GM10248 (cell line): ENCODE measurements around the gene ALG5.

Experiments used
- CTCF ChIA-PET: fragments of 300-600 bp; sonication (Branson Sonifier 250); formaldehyde crosslinking; extraction: SDS; loops from one replicate; lab custom pipeline; 2021; ENCODE audit warnings: antibody characterized with exemption; lab: Yijun Ruan, JAX
- POLR2A ChIA-PET: fragments of 350-650 bp; sonication (Branson Sonifier 250); formaldehyde crosslinking; extraction: SDS; loops from one replicate; lab custom pipeline; 2020; ENCODE audit warnings: antibody characterized with exemption; lab: Yijun Ruan, JAX
- DNase-seq: peaks from one replicate; pipeline ENCODE4 v3.0.0; 2012; ENCODE audit errors: extremely low spot score
- TF ChIP-seq, protein P1 (sequence below): IDR thresholded peaks from 2 replicates; pipeline ENCODE4 v1.5.1; 2012; ENCODE audit warnings: mild to moderate bottlenecking, low read depth; ENCODE audit errors: extremely low read depth, missing control alignments, control extremely low read depth

The ALG5 gene

DNA sequence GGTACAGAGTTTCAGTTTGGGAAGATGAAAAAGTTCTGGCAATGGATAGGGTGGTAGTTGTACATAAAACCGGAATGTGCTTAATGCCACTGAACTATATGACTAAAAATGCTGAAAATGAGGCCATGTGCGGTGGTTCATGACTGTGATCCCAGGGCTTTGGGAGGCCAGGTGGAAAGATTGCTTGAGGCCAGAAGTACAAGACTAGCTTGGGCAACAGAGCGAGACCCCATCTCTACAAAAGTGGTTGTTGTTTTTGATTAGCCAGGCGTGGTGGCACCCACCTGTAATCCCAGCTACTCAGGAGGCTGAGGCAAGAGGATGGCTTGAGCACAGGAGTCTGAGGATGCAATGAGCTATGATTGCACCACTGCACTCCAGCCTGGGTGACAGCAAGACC lies 91.9 kb downstream of the ALG5 start:
- TF ChIP-seq, protein P1, sequence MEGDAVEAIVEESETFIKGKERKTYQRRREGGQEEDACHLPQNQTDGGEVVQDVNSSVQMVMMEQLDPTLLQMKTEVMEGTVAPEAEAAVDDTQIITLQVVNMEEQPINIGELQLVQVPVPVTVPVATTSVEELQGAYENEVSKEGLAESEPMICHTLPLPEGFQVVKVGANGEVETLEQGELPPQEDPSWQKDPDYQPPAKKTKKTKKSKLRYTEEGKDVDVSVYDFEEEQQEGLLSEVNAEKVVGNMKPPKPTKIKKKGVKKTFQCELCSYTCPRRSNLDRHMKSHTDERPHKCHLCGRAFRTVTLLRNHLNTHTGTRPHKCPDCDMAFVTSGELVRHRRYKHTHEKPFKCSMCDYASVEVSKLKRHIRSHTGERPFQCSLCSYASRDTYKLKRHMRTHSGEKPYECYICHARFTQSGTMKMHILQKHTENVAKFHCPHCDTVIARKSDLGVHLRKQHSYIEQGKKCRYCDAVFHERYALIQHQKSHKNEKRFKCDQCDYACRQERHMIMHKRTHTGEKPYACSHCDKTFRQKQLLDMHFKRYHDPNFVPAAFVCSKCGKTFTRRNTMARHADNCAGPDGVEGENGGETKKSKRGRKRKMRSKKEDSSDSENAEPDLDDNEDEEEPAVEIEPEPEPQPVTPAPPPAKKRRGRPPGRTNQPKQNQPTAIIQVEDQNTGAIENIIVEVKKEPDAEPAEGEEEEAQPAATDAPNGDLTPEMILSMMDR = no peak
- CTCF ChIA-PET = no interaction called here
- POLR2A ChIA-PET = no interaction called here
- no peak for DNase-seq

DNA sequence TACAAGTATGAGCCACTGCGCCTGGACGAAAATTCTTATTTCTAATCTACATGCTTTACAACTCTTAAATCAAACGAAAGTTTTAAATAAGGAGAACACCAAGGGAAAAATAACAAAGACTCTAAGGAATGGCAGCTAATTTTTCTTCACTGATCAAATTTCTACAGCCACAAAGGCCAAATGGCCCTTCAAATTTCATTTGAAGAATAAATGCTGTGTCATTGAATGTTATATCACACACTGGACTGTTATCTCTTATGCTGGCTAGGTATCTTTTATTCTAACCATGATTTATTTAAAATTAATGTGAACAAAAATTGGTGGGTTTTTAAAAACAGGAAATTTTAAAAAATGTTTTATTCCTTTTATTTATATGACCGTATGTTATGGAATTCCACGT lies 93.2 kb downstream of the ALG5 start:
- TF ChIP-seq, protein P1 = no peak
- no peak for DNase-seq
- ChIA-PET POLR2A (no interaction called here), CTCF (no interaction called here)

DNA sequence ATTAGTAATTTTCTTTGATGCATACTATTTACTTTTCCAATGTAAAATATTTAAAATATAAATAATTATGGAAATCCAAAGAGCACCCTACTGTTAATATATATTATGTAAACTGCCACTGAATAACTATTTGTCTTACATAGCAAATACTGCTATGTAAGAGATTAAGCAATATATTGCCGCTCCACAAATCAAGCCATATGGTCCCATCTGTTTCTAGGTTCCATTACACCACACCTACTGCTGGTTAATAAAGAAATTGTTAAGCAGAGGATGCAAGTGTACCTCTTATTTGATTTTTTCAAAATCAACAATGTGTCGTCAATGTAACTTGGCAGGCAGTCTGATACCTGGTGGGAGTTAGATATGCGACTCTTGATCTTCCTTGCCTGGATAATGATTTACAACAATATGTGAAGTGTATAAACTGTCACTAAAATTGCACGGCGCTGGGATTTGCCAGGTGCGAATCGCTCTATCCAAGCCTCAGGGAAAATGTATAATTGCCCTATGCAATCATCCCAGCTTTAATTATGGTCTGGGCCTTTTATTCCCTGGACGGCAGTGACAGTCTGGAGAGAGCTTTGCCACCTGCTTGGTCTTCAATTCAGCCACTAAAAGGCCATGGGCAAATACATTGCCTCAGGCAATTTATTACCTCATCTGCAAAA lies 95.1 kb downstream of the ALG5 start:
- no peak for DNase-seq
- ChIA-PET CTCF (no interaction called here), POLR2A (no interaction called here)
- TF ChIP-seq, protein P1 = no peak
